Muscle layer of colon (tissue), 2 donors: ENCODE results near the gene NPIPA5.
"Not testable (repeated sequence)": the region's sequence is repeated elsewhere in the genome, so short reads cannot be mapped to it uniquely, and the experiment has no call there.

ENCODE experiments used
- H3K27ac ChIP-seq: one replicate; pipeline ENCODE4 v1.7.0; 2013; ENCODE audit warnings: low read depth, mild to moderate bottlenecking, low read length, moderate library complexity
- H3K27me3 ChIP-seq, 2 donors: one replicate each; pipeline ENCODE4 v1.7.0; 2013; ENCODE audit warnings: low read length in 2 of 2, mild to moderate bottlenecking in 2 of 2; ENCODE audit not compliant: insufficient read depth in 2 of 2, control insufficient read depth in 1 of 2
- H3K36me3 ChIP-seq: one replicate; pipeline ENCODE4 v1.7.0; 2013; ENCODE audit warnings: mild to moderate bottlenecking, low read length; ENCODE audit not compliant: insufficient read depth
- H3K4me1 ChIP-seq: one replicate; pipeline ENCODE4 v1.7.0; 2013; ENCODE audit warnings: mild to moderate bottlenecking, low read length; ENCODE audit not compliant: insufficient read depth
- H3K4me3 ChIP-seq, 2 donors: one replicate each; pipeline ENCODE4 v1.7.0; 2013; ENCODE audit warnings: low read length in 2 of 2, low read depth in 1 of 2, mild to moderate bottlenecking in 1 of 2, moderate library complexity in 1 of 2
- H3K9ac ChIP-seq: one replicate; pipeline ENCODE4 v1.7.0; 2013; ENCODE audit warnings: low read length
- H3K9me3 ChIP-seq: one replicate; pipeline ENCODE4 v1.7.0; 2013; ENCODE audit warnings: mild to moderate bottlenecking, low read length
- donor health status: abdominal sarcoma.
- donor health status: Adenocarcinoma of cecum.

The NPIPA5 gene

GRCh38 chr16:15388060-15388459, 10.0 kb upstream of the NPIPA5 start:
- not testable (repeated sequence) for H3K27me3 ChIP-seq, H3K27ac ChIP-seq, H3K4me1 ChIP-seq, H3K9me3 ChIP-seq, H3K4me3 ChIP-seq, H3K36me3 ChIP-seq, H3K9ac ChIP-seq

- not testable (repeated sequence) for H3K27me3 ChIP-seq, H3K4me3 ChIP-seq, H3K4me1 ChIP-seq, H3K9me3 ChIP-seq, H3K27ac ChIP-seq, H3K36me3 ChIP-seq, H3K9ac ChIP-seq
Measured at GRCh38 chr16:15382810-15383209, 4.7 kb upstream of the NPIPA5 start.

GRCh38 chr16:15357495-15357894, 20.6 kb downstream of the NPIPA5 start:
- not testable (repeated sequence) for H3K27me3 ChIP-seq, H3K4me1 ChIP-seq, H3K4me3 ChIP-seq, H3K27ac ChIP-seq, H3K36me3 ChIP-seq, H3K9me3 ChIP-seq, H3K9ac ChIP-seq

- not testable (repeated sequence) for H3K9ac ChIP-seq, H3K27me3 ChIP-seq, H3K36me3 ChIP-seq, H3K4me3 ChIP-seq, H3K27ac ChIP-seq, H3K4me1 ChIP-seq, H3K9me3 ChIP-seq
Measured at GRCh38 chr16:15354846-15355245, 23.2 kb downstream of the NPIPA5 start.

GRCh38 chr16:15352852-15353251, 25.2 kb downstream of the NPIPA5 start:
- H3K9ac ChIP-seq, H3K27ac ChIP-seq, H3K36me3 ChIP-seq, H3K27me3 ChIP-seq, H3K4me1 ChIP-seq, H3K4me3 ChIP-seq, H3K9me3 ChIP-seq: not testable (repeated sequence)

GRCh38 chr16:15351745-15352144, 26.3 kb downstream of the NPIPA5 start:
- H3K27me3 ChIP-seq, H3K4me1 ChIP-seq, H3K9me3 ChIP-seq, H3K36me3 ChIP-seq, H3K4me3 ChIP-seq, H3K27ac ChIP-seq, H3K9ac ChIP-seq: not testable (repeated sequence)

GRCh38 chr16:15351251-15351650, 26.8 kb downstream of the NPIPA5 start:
- not testable (repeated sequence) for H3K27ac ChIP-seq, H3K4me1 ChIP-seq, H3K9me3 ChIP-seq, H3K9ac ChIP-seq, H3K36me3 ChIP-seq, H3K4me3 ChIP-seq, H3K27me3 ChIP-seq

- H3K27ac ChIP-seq, H3K36me3 ChIP-seq, H3K9ac ChIP-seq, H3K9me3 ChIP-seq, H3K27me3 ChIP-seq, H3K4me3 ChIP-seq, H3K4me1 ChIP-seq: not testable (repeated sequence)
Measured at GRCh38 chr16:15348721-15349120, 29.4 kb downstream of the NPIPA5 start.

GRCh38 chr16:15342337-15342736, 35.8 kb downstream of the NPIPA5 start:
- not testable (repeated sequence) for H3K4me3 ChIP-seq, H3K27me3 ChIP-seq, H3K36me3 ChIP-seq, H3K9me3 ChIP-seq, H3K27ac ChIP-seq, H3K9ac ChIP-seq, H3K4me1 ChIP-seq

GRCh38 chr16:15338986-15339385, 39.1 kb downstream of the NPIPA5 start:
- H3K4me3 ChIP-seq, H3K27me3 ChIP-seq, H3K9me3 ChIP-seq, H3K27ac ChIP-seq, H3K4me1 ChIP-seq, H3K9ac ChIP-seq, H3K36me3 ChIP-seq: not testable (repeated sequence)

- not testable (repeated sequence) for H3K27ac ChIP-seq, H3K27me3 ChIP-seq, H3K9me3 ChIP-seq, H3K4me3 ChIP-seq, H3K4me1 ChIP-seq, H3K36me3 ChIP-seq, H3K9ac ChIP-seq
Measured at GRCh38 chr16:15337974-15338605, 40.0 kb downstream of the NPIPA5 start.

- H3K27me3 ChIP-seq, H3K4me3 ChIP-seq, H3K9ac ChIP-seq, H3K36me3 ChIP-seq, H3K27ac ChIP-seq, H3K9me3 ChIP-seq, H3K4me1 ChIP-seq: not testable (repeated sequence)
Measured at GRCh38 chr16:15335609-15336008, 42.5 kb downstream of the NPIPA5 start.
